ENCODE measurements around the gene WWC2.

Gene WWC2

DNA sequence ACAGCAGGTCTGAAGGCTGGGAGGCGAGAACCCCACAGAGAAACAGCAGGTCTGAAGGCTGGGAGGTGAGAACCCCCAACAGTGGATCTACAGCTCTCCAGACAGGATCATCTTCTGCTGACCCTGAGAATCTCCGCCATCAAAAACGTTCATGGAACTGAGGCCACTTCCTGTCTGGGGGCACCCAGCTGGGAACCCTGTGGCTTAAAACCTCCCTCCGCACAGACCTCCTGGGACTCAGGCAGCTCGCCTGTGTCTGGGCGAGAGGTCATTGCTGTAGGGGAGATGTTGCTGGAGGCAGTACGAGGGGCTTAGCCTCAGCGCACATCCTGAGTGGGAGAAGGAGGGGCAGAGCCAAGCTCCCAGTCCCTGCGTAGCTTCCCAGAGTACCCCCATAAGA lies 238.3 kb downstream of the WWC2 start:
- no peak for DNase-seq

DNA sequence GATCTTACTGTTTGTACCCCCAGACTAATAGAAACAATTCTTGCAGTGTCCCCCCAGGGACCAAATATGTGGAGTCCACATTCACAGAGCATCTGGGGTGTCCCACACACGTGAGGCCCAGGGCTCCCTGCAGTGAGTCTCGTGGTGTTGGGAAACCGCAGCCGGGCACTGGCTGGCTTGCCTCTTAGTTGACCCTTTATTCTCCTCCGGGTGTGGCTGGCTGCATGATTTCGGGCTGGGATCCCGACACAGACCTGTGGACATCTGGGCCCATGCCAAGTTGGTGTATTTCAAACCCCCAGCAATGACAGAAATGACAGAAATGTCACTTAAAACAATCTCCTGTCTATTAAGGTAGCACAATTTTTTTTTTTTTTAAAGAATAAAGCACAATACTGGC lies 238.8 kb downstream of the WWC2 start:
- no peak for DNase-seq

DNA sequence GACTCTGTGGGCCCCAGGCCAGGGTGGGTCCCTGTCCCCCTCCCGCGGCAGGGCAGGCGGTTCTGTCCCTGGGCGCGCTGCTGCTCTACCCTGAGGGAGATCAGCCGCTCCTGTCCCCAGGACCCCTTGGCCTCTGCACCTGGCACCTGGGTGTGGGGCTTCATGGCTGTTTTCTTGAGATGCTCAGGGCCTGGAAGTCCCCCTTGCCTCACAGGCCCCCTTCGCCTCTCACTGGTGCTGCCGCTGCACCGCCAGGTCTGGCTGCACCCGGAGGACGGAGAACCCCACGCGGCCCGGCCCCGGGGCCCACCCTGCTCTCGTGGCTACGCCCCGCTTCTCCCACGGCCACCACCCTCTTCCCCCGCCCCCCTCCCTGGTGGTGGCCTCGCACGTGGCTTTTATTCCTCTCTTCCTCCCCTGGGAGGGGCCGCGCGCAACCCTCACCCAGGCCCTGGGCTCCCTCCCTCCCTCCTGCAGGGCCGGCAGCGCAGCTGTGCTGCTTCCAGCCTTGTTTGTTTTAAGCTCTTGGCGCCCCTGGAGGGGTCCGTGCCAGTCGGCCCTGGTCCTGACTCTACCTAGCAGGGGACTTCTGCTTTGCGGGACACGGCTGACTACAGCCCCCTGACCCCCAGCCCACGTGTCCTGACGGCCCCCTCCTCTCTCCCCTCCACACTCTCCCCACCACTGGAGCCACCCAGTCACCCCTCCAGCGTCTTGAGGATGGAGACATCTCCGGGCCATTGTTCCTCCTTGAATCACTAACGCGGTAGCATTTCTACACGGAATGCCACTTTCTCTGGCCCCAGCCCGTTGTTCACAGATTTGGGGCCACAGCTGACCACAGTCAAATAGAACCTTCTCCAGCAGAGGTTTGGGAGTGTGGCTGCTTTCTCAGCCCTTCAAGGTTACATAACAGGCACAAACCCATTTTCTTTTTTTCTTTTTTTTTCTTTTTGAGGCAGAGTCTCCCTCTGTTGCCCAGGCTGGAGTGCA lies 243.8 kb downstream of the WWC2 start:
- no peak for DNase-seq

DNA sequence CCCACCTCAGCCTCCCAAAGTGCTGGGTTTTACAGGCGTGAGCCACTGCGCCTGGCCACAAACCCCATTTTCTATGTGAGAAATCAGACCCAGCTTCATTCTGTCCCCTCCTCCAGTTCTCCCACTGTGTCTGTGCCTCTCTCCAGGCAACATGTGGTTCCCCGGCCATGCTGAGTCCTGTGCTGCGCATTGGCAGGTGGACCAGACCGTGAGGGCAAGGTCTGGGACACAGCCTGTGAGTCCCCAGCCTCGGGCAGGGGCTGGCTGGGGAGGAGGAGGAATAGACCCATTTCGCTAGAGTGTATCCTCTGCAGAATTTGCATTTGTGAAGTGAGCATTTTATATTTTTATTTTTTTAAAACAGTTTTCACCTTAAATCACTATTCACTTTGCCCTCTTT lies 244.7 kb downstream of the WWC2 start:
- DNase-seq: no peak

DNA sequence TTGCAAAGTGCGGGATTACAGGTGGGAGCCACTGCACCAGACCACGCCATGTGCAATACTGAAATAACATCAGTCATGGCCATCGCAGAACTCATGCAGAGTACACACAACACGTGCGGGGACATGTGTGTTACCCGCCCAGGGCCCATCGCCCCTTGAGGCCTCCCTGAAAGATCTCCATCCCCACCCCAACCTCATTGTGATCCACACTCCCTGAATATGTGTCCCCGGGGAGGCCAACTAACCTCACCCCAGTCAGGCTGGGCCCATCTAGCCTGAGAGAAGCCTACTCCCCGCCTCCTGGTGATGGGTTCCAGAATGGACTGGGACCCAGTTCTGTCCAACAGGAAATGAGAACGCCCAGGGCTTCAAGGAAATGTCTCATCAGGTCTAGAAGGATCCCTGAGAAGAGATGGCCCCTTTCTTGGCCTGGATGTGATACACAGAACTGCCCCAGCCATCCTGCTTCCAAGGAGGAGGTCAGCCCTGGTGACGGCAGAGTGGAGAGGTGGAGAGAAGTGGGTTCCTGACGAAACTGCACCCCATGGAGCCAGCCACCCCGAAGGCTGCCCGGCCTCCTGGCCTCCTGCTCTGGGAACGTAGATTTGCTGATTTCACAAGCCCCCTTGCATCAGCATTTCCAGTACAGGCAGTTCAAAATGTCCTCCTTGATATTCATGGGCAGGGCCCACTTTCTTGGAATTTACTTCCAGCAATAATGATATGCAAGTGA lies 245.6 kb downstream of the WWC2 start:
- no peak for DNase-seq

DNA sequence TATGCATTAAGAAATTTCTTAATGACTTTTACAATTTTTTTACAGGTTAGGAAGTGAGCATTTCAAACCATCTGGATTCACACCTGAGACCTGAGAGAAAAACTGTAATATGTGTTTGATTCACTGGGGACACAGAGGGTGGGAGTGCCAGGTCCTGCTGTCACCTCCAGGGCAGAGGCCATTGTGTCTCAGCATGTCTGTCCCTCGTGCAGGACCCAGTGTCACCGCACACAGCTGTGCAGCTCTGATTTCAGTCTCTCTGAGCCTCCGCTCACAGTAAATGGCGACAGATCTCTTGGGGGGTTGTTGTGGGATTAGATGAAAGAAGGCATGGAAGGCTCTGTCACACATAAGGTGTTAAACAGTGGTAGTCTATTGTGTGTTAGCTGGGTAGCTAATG lies 246.2 kb downstream of the WWC2 start:
- DNase-seq: no peak

DNA sequence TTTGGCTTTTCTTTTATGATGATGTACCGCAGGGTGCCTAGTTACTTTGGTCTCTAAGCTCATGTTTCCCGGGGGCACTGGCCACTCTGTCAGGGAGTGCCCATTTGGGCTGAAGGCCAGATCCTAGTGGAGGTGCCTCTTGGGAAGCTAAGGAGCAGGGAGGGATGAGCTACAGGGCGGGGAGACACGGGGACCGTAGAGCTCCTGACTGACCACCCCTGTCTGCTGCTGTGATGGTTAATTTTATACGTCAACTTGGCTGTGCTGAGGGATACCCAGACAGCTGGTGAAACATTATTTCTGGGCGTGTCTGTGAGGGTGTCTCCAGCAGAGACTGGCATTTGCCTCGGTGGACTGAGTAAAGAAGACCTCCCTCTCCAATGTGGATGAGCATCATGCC lies 248.1 kb downstream of the WWC2 start:
- DNase-seq: no peak

DNA sequence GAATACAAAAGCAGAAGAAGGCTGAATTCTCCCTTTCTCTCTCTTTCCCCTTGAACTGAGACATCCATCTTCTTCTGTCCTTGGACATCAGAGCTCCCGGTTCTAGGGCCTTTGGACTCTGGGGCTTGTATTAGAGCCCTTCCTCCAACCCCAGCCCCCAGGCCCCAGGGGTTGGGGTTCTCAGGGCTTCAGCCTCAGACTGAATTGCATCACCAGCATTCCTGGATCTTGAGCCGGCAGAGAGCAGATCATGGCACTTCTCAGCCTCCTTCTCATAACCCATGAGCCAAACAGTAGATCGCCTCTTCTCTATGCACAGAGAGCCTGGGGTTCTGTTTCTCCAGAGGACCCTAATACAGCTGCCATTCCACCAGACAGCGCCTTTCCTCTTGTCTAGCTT lies 248.5 kb downstream of the WWC2 start:
- no peak for DNase-seq

DNA sequence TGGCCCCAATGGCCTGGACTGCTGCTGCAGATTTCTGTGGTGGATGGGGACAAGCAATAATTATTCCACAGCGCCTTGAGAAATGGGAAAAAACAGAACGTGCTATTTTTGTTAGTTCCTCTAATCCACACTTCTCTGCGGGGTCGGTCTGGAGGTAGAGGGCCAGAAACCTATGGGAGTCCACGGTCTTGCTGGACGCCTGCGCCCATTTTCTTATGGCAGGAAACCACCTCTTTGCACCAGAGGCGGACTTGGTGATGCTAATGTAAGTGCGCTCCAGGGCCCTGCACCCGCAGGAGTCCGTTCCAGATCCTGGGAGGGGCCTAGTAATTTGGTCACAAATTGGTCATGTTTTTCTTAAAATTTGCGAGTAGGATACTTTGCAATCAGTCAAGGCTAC lies 249.1 kb downstream of the WWC2 start:
- no peak for DNase-seq

DNA sequence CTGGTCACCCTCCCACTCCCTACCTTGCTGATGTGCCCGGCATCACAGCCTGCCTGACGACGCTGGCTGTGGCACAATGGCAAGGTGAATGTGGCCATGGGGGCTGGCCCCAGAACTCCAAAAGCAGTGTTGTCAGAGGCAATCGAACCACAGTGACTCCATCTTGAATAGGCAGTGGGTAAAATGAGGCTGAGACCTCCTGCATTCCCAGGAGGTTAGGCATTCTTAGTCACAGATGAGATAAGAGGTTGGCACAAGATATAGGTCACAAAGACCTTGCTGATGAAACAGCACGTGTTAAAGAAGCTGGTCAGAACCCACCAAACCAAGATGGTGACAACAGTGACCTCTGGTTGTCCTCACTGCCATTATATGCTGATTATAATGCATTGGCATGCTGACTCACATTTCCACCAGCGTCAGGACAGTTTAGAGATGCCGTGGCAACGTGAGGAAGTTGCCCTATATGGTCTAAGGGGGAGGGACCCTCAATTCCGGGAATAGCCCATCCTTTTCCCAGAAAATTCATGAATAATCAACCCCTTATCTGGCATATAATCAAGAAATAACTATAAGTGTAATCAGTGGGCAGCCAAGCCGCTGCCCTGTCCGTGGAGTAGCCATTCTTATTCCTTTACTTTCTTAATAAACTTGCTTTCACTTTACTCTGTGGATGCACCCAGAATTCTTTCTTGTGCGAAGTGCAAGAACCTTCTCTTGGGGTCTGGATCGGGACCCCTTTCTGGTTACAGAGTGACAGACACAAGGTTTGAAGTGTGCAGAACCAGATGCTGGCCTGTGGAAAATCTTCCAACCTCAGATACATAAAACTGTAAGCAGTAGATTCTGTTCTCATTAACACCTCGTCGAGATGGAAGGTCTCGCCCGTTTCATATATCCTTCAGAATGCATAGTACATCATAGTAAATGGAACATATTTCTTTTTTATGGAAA lies 249.9 kb downstream of the WWC2 start:
- DNase-seq: no peak

DNA sequence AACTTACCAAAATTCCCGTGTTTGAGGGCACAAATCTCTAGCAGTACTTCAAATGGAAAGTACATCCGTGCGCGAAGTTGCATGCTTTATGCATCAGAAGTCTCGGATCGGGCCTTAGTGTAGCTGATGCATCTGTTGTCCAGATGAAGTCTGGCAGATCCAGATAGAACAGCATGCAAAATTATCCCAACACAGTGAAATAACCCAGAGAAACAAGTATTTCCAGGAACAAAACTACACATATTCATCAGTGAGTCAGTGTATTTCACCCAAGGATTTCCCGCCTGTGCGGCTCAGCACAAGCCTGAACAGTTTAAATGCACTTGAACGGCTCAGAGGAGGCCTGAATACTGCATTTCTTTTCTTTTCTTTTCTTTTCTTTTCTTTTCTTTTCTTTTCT lies 250.6 kb downstream of the WWC2 start:
- DNase-seq: no peak

DNA sequence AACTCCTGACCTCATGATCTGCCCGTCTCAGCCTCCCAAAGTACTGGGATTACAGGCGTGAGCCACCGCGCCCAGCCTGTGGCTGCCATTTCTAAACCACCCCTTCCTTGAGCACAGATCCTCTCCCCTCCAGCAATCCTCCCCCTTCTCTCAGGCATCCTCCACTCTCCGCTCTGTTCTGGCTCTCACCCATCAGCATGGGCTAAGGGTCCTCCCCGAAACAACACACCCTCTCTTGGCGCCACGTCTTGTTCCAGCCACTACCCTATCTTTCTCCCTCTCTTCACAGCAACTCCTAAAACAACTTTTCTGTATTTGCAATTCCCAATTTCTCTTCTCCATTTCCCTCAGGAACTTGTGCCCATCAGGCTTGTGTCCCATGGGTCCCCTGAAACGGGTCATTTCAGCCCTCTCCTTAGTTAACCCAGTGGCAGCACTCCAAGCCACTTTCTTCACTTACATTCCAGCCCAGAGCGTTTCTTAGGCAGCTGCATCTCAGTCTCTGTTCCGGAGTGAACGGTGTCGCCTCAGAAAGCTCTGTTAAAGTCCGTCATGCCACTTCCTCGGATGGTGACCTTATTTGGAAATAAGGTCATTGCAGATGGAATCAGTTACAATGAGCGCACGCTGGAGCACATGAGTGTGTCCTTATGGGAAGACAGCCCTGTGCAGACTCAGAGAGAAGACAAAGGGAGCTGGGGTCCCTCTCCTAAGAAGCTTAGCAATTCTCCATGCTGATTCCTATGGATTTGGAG lies 251.4 kb downstream of the WWC2 start:
- DNase-seq: no peak

DNA sequence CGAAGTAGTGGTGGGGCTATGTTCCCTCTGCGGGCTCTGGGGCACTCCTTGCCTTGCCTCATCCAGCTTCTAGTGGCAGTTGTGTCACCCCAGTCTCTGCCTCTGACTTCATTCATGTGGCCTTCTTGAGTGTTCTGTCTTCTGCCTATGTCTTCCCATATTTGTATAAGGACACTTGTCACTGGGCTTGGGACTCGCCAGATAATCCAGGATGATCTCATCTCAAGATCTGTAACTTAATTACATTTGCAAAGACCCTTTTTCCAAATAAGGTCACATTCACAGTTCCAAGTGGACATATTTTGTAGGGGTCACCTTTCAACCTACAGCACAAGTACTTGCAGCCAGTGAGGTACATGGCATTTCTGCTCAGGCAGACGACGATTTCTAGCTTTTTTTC lies 253.5 kb downstream of the WWC2 start:
- no peak for DNase-seq

DNA sequence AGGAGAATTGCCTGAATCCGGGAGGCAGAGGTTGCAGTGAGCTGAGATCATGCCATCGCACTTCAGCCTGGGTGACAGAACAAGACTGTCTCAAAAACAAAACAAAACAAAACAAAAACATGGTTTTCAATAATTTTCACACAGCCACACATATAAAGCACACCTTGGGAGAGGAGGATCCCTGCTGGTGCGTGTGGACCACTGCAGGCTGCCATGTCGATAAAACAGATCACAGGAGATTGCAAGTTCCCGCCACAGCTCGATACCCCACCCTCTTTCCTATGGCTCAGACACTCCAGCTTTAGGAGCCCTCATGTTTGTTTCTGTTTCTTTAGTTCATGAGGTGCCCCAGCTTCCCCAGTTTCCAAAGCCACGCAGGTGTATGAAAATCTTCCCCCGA lies 254.5 kb downstream of the WWC2 start:
- DNase-seq: no peak

DNA sequence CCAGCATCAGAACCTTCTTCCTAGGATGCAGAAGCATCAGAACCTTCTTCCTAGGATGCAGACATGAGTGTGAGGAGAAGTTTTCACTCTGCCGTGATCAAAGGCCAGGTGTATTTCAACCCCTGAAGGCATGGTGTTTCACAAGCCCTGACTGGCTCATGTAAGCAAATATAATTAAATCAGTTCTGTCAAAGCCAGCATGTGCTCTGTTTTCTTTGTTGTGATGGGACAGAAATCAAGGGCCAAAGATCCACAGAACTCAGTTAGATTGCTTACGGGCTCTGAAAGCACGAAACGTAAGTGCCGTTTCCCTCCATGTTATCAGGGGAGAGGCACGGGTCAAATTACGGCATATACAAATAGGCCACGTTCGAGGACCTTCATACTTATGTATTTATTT lies 255.2 kb downstream of the WWC2 start:
- DNase-seq: no peak

DNA sequence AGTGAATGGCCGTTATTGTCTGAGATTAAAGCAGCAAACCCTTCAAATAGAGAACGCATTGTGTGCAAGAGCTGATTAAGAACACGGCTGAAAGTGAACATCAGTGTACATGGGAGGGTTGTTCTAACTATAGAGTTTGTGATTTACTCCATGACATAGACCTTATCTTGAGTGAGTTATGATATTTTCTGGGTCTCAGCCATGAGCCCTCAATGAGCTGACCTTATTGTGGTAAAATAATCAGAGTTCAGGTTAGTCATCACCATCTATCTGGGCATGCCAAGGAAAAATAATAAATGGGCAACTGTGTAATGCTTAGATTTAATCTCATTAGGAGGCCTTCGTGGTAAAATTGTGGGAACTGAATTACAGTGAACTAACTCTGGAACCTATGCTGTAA lies 256.3 kb downstream of the WWC2 start:
- DNase-seq: no peak

DNA sequence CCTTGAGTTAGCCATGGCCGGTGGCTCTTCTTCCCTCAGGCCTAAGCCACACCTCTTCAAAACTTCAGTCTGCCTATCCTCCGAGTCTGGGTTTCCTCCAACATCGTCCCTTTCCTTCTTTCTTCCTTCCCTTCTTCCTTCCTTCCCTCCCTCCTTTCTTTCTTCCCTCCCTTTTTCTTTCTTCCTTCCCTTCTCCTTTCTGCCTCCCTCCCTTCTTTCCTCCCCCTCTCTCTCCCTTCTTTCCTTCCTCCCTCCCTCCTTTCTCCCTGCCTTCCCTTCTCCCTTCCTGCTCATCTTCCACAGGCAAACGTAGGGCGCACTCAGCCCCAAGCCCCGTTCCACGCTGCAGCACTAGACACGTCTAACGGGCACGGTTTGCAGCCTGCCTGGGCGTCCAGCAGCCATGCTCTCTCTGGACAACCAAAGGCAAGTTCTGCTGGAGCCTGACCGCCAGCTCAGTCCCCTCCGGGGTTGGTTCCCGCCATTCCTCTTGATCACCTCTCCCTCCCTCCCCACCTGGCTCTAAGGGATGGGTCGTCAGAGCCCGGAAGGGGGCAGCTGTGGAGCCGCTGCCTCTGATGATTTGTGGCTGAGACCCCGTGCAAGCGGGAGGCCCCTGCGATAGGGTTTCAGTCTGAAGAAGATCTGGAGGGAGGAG lies 257.2 kb downstream of the WWC2 start:
- DNase-seq: no peak

DNA sequence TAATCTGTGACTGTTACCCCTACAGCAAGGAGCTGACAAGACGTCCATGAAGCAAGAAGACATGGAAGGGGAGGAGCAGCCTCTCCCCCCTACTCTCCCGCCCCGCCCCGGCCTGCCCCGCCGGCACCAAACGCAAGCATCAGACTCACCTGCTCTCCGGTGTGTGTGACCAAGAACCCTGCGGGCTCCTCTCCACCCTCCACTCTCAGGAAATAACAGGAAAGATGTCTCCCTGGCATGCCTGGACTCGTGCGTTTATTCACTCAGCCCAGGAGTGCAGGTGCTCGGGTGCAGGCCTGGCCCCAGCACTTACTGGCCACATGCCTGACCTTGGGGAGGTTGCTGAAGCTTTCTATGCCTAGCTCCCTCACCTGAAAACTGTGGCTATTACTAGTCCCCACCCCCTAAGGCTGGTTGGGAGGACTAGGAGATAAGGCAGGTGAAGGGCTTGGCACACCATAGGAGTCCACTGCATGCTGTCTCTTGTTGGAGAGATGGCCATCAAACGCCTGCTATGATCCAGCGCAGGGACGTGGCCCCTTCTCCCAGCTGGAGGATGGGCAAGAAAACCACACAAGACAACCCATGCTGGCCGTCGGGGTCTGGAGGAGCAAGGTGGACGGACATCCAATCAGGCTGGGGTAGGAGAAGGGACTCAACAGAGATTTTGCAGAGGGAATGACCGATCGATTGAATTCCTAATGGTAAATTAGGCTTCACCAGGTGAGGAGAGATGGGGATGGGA lies 258.0 kb downstream of the WWC2 start:
- no peak for DNase-seq

DNA sequence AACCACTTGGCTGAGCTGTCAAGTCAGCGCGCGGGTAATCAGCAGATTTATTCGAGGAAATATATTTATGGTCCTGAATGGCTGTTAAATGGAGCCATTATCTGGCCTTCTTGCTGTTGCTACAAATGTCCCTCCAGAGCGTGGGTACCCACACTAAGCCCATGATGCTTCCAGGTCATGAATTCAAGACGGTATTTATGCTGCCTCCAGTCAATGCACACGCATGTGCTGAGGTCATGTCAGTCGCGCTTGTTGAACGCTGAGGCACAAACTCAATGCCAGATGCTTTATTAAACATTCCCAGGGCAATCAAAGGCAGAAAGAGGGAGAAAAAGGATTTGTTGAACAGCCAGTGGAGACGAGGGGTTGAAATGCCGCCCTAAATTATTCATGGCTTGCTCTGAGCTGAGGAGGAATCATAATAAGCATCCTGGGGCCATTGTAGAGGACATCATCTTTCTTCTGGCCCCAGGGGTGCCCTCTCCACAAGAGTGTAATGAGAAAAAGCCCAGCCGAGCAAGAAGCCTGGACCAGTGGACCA lies 259.2 kb downstream of the WWC2 start:
- no peak for DNase-seq

DNA sequence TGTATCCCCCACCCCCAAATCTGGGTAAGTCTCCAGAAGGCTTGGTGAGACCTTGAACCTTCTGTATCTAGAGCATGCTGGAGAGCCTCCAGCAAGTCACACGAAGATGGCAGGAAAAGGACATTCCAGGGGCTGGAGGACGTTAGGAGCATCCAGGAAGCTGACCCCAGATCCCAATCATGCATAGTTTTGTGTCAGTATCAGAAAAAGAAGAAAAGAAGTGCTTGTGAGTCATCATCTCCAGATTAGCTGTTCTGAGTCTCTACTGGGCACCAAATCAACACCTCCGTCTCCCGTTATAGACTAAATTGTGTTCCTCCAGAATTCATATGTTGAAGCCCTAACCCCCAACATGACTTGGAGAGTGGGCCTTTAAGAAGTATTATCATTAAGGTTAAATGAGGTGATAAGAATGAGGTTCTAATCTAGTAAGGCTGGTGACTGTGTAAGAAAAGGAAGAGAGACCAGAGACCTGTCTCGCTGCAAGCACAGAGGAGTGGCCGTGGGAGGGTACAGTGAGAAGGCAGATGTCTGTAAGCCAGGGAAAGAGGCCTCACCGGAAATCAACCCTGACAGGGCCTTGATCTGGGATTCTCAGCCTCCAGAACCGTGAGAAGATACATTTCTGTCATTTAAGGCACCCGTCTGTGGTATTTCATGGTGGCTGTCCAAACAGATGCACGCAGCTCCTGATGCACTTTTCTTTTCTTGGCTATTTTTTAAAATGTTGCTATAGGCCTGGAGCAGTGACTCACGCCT lies 261.3 kb downstream of the WWC2 start:
- no peak for DNase-seq

Data from GOT3 (cell line).